Vagina (tissue), 2 donors: ENCODE data around the gene PKDCC.

Source experiments
- POLR2AphosphoS5 ChIP-seq, 2 donors: sonication (generic); formaldehyde crosslinking; IDR thresholded peaks; one replicate each; pipeline ENCODE4 v1.9.0; 2017; ENCODE audit warnings: antibody characterized with exemption in 2 of 2, mild to moderate bottlenecking in 2 of 2, low read depth in 1 of 2; ENCODE audit not compliant: insufficient read depth in 1 of 2
- TF ChIP-seq, protein P1 (sequence below), 3 experiments: fragments of 450-650 bp in 2 of 3; fragments of 200-600 bp in 1 of 3; sonication (generic) in 1 of 3; IDR thresholded peaks; one replicate each; pipeline ENCODE4 v1.5.1; 2017 to 2019; ENCODE audit warnings: antibody characterized with exemption in 3 of 3, mild to moderate bottlenecking in 2 of 3, moderate library complexity in 2 of 3

GRCh38 chr2:42104621-42105020, 56.8 kb downstream of the PKDCC start:
- TF ChIP-seq, protein P1, sequence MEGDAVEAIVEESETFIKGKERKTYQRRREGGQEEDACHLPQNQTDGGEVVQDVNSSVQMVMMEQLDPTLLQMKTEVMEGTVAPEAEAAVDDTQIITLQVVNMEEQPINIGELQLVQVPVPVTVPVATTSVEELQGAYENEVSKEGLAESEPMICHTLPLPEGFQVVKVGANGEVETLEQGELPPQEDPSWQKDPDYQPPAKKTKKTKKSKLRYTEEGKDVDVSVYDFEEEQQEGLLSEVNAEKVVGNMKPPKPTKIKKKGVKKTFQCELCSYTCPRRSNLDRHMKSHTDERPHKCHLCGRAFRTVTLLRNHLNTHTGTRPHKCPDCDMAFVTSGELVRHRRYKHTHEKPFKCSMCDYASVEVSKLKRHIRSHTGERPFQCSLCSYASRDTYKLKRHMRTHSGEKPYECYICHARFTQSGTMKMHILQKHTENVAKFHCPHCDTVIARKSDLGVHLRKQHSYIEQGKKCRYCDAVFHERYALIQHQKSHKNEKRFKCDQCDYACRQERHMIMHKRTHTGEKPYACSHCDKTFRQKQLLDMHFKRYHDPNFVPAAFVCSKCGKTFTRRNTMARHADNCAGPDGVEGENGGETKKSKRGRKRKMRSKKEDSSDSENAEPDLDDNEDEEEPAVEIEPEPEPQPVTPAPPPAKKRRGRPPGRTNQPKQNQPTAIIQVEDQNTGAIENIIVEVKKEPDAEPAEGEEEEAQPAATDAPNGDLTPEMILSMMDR (IDR thresholded peaks at IDR 0.05) = no peak
- no peak for TF ChIP-seq POLR2AphosphoS5 (IDR thresholded peaks at IDR 0.05; ENCODE audit: insufficient read depth in 1 of 2, low read depth in 1 of 2)
